Hepatocyte (in vitro differentiated cells): ENCODE data around the gene GPR132.

Experiments
- EZH2 ChIP-seq: fragments of 200-600 bp; sonication (generic); IDR thresholded peaks from 2 replicates; pipeline ENCODE4 v1.6.1; 2016; ENCODE audit warnings: antibody characterized with exemption, mild to moderate bottlenecking, borderline replicate concordance
- TF ChIP-seq, protein P1 (sequence below): fragments of 200-600 bp; sonication (generic); IDR thresholded peaks from 2 replicates; pipeline ENCODE4 v1.5.1; 2016; ENCODE audit warnings: antibody characterized with exemption, mild to moderate bottlenecking; ENCODE audit not compliant: poor library complexity

DNA sequence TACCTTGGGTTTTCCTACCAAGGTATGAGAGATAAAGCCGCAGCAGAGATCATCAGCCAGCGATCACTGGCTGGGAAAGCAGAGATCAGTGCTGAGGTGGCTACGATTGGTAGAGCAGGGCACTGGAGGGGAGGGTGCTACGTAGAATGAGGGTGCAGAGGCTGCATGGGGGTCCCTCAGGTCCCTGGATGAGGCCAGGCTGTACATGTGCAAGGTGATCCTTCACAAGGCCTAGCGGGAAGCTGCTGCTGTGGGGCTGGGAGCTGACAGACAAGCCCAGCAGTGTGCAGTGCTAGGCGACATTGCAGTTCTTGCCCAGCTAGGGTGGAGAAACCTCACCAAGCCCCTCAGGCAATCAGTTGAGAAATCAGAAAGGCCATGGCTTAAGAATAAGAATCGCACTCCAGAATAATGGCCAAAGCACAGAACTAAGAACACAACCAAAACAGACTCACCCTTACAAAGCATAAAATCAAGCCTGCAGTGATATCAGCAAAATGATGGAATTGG lies 37.2 kb upstream of the GPR132 start:
- TF ChIP-seq, protein P1, sequence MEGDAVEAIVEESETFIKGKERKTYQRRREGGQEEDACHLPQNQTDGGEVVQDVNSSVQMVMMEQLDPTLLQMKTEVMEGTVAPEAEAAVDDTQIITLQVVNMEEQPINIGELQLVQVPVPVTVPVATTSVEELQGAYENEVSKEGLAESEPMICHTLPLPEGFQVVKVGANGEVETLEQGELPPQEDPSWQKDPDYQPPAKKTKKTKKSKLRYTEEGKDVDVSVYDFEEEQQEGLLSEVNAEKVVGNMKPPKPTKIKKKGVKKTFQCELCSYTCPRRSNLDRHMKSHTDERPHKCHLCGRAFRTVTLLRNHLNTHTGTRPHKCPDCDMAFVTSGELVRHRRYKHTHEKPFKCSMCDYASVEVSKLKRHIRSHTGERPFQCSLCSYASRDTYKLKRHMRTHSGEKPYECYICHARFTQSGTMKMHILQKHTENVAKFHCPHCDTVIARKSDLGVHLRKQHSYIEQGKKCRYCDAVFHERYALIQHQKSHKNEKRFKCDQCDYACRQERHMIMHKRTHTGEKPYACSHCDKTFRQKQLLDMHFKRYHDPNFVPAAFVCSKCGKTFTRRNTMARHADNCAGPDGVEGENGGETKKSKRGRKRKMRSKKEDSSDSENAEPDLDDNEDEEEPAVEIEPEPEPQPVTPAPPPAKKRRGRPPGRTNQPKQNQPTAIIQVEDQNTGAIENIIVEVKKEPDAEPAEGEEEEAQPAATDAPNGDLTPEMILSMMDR, result no peak
- no peak for TF ChIP-seq EZH2
